IMR-90 (cell line): ENCODE measurements around the gene KIF1C. TPM values are rescaled to one million over a fixed set of nuclear protein-coding genes. Genes with fewer than 3 reads are reported as not detected.

Experiments used
- BHLHE40 ChIP-seq: fragments of 150-350 bp; IDR thresholded peaks from 2 replicates; pipeline ENCODE4 v1.6.1; 2016; ENCODE audit warnings: mild to moderate bottlenecking, low read depth, low read length
- MAZ ChIP-seq: IDR thresholded peaks from 2 replicates; pipeline ENCODE4 v1.6.1; 2012; ENCODE audit warnings: low read depth, mild to moderate bottlenecking, low read length, improper control_type of control experiment, moderate library complexity, borderline replicate concordance
- RCOR1 ChIP-seq: IDR thresholded peaks from 2 replicates; pipeline ENCODE4 v1.6.1; 2012; ENCODE audit warnings: mild to moderate bottlenecking, low read length, improper control_type of control experiment; ENCODE audit not compliant: insufficient replicate concordance
- polyA plus RNA-seq, 3 experiments: library from polyadenylated mRNA; depleted of rRNA; stranded (reverse); fragments of >200 nt; gene quantifications; 2 replicates each; pipeline ENCODE4 v1.2.3, GENCODE V29; 2012; ENCODE audit warnings: low replicate concordance in 1 of 3
- total RNA-seq: library from RNA; depleted of rRNA; stranded (reverse); fragments of >200 nt; gene quantifications from 2 replicates; pipeline ENCODE4 v1.2.3, GENCODE V29; 2012
- TF ChIP-seq, protein P1 (sequence below): conservative IDR thresholded peaks from 2 replicates; pipeline ENCODE4 v1.5.1; 2012; ENCODE audit warnings: mild to moderate bottlenecking, low read depth, low read length, improper control_type of control experiment

KIF1C gene
- total and polyA plus RNA-seq, 2 of the 4 experiments (the other 2 are of a cell fraction): 27.4 to 28.7 TPM

DNA sequence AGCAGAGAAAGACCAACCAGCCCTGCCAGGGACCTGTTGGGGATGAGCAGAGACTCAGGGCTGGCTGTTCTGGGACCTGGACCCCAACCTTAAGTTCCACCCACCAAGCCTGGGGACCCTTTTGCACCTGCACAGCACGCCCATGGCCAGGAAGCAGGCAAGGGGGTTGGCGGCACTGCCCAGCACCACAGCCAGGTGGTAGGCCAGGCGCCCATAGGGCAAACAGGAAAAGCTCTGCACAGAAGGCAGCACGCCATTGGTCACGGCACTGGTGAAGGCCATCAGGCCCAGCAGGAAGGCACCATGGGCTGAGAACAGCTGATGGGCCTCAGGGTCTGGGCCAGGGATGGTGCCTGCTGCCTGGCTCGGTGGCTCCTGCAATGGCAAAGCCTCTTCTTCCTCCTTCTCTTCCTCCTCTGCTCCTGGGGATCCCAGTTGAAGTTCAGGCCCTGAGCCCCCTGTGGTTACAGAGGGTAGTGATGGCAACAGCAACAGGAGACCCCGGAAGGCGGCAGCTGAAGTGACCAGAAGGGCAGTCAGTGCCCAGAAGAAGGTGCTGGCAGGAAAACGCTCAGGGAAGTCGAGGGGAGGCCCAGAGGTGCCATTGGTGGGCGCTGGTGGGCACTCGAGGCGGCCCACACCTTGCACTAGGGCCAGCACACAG is 35.7 kb downstream of the KIF1C start (continued):
- TF ChIP-seq, protein P1, sequence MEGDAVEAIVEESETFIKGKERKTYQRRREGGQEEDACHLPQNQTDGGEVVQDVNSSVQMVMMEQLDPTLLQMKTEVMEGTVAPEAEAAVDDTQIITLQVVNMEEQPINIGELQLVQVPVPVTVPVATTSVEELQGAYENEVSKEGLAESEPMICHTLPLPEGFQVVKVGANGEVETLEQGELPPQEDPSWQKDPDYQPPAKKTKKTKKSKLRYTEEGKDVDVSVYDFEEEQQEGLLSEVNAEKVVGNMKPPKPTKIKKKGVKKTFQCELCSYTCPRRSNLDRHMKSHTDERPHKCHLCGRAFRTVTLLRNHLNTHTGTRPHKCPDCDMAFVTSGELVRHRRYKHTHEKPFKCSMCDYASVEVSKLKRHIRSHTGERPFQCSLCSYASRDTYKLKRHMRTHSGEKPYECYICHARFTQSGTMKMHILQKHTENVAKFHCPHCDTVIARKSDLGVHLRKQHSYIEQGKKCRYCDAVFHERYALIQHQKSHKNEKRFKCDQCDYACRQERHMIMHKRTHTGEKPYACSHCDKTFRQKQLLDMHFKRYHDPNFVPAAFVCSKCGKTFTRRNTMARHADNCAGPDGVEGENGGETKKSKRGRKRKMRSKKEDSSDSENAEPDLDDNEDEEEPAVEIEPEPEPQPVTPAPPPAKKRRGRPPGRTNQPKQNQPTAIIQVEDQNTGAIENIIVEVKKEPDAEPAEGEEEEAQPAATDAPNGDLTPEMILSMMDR: no peak
- TF ChIP-seq BHLHE40: no peak
- TF ChIP-seq RCOR1: no peak
- TF ChIP-seq MAZ: no peak
